ENCODE results near the gene SLC19A1. TPM values are rescaled to one million over a fixed set of nuclear protein-coding genes. Genes with fewer than 3 reads are reported as not detected.

The SLC19A1 gene
- total RNA-seq, 4 donors from 2014 or later = 1.5 to 8.6 (median 5.3) TPM

DNA sequence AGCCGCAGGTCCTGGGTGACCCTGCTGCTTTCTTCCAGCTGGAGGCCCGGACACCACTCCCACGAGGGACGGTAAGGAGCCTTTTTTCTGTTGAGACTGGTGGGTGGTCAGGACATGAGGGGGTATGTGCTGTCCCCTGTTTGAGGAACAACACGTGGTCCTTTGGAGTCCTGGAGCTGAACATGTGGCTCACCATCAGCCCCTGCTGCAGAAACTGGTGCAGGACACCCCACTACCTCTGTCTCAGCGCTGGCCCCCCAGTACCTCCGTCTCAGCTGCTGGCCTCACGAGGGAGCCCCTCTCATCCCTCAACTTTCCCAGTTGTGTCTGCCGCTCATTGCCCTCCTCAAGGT lies 34.7 kb downstream of the SLC19A1 start:
- WGBS, 2 donors (ENCODE audit: low coverage in 1 of 2) = 100% methylated on average over 1 of the region's 9 CpGs; no CpG with 5 or more reads in 1 of the 2 donors
- no peaks in the 10 kb centered on the region for H3K9me3 ChIP-seq
- no peaks in the 10 kb centered on the region for H3K4me1 ChIP-seq
- peaks cover 0 to 72% of the 10 kb centered on the region in 2 donors for H3K36me3 ChIP-seq
- H3K27me3 ChIP-seq = no peaks in the 10 kb centered on the region
- ATAC-seq = no peak
- TF ChIP-seq EP300 (IDR thresholded peaks at IDR 0.05) (no peak), POLR2A (IDR thresholded peaks at IDR 0.05) (no peak), POLR2AphosphoS5 (IDR thresholded peaks at IDR 0.05) (no peak)
- TF ChIP-seq, protein P1, sequence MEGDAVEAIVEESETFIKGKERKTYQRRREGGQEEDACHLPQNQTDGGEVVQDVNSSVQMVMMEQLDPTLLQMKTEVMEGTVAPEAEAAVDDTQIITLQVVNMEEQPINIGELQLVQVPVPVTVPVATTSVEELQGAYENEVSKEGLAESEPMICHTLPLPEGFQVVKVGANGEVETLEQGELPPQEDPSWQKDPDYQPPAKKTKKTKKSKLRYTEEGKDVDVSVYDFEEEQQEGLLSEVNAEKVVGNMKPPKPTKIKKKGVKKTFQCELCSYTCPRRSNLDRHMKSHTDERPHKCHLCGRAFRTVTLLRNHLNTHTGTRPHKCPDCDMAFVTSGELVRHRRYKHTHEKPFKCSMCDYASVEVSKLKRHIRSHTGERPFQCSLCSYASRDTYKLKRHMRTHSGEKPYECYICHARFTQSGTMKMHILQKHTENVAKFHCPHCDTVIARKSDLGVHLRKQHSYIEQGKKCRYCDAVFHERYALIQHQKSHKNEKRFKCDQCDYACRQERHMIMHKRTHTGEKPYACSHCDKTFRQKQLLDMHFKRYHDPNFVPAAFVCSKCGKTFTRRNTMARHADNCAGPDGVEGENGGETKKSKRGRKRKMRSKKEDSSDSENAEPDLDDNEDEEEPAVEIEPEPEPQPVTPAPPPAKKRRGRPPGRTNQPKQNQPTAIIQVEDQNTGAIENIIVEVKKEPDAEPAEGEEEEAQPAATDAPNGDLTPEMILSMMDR (IDR thresholded peaks at IDR 0.05) = no peak
- H3K27ac ChIP-seq = no peak overlapping the region
- H3K4me3 ChIP-seq = no peak overlapping the region

DNA sequence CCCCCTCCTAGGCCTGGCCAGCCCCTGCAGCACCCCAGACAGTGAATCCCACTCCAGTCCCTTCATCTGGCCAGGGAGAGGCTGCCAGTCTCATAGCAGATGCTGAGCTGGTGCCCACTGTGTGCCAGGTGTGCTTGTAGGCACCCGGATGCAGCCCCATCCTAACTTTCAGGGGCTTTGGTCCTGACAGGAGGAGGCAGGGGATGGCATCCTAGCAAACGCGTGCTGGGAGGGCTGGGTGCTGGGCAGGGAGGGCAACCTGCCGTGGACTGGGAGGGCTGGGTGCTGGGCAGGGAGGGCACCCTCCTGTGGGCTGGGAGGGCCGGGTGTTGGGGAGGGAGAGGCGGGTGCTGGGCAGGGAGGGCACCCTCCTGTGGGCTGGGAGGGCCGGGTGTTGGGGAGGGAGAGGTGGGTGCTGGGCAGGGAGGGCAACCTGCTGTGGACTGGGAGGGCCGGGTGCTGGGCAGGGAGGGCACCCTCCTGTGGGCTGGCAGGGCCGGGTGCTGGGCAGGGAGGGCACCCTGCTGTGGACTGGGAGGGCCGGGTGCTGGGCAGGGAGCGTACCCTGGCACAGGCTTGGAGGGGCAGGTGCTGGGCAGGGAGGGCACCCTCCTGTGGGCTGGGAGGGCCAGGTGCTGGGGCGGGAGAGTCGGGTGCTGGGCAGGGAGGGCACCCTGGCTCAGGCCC lies 35.3 kb downstream of the SLC19A1 start:
- 100% methylated on average over 1 of the region's 13 CpGs; no CpG with 5 or more reads in 1 of the 2 donors for WGBS, 2 donors (ENCODE audit: low coverage in 1 of 2)
- H3K36me3 ChIP-seq = peaks cover 0 to 66% of the 10 kb centered on the region in 2 donors
- no peak overlapping the region for H3K4me3 ChIP-seq
- no peak overlapping the region for H3K27ac ChIP-seq
- H3K4me1 ChIP-seq = no peaks in the 10 kb centered on the region
- no peak for TF ChIP-seq EP300 (IDR thresholded peaks at IDR 0.05)
- TF ChIP-seq POLR2A (IDR thresholded peaks at IDR 0.05) = no peak
- TF ChIP-seq POLR2AphosphoS5 (IDR thresholded peaks at IDR 0.05) = no peak
- TF ChIP-seq, protein P1 (IDR thresholded peaks at IDR 0.05) = no peak
- H3K9me3 ChIP-seq = no peaks in the 10 kb centered on the region
- no peak for ATAC-seq
- no peaks in the 10 kb centered on the region for H3K27me3 ChIP-seq

DNA sequence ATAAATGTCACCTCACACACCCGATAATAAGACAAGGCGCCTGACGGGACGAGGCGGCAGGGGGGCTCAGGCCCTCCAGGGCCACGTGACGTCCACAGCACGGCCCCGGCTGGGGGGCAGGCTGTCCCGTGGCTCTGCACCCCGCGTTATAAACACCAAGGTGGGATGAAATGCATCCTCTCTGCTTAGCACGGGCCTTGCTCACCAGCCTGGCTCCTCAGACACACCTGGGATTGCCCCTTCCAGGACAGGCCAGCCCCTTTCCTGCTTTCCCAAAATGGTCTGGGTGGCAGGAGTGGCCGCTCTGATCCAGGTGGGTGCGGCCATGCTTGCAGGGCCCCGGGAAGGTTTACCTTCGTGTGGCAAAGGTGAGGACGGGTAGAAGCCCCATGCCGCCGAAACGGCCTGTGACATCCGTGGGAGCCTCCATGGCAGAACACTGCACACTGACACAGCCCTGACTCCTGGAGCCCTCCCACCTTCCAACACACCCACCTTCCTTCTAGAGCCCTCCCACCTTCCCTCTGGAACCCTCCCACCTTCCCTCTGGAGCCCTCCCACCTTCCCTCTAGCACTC lies 35.9 kb downstream of the SLC19A1 start:
- Histone ChIP-seq H3K27ac (no peak overlapping the region), H3K36me3 (peaks cover 0 to 60% of the 10 kb centered on the region in 2 donors), H3K4me1 (no peaks in the 10 kb centered on the region), H3K9me3 (no peaks in the 10 kb centered on the region), H3K4me3 (no peak overlapping the region), H3K27me3 (no peaks in the 10 kb centered on the region)
- ATAC-seq = no peak
- 24 to 91% methylated on average over 5 to 9 of the region's 22 CpGs for WGBS, 2 donors (ENCODE audit: low coverage in 1 of 2)
- no peak for TF ChIP-seq EP300 (IDR thresholded peaks at IDR 0.05)
- TF ChIP-seq POLR2A (IDR thresholded peaks at IDR 0.05) = no peak
- TF ChIP-seq, protein P1 (IDR thresholded peaks at IDR 0.05) = no peak
- TF ChIP-seq POLR2AphosphoS5 (IDR thresholded peaks at IDR 0.05) = no peak

DNA sequence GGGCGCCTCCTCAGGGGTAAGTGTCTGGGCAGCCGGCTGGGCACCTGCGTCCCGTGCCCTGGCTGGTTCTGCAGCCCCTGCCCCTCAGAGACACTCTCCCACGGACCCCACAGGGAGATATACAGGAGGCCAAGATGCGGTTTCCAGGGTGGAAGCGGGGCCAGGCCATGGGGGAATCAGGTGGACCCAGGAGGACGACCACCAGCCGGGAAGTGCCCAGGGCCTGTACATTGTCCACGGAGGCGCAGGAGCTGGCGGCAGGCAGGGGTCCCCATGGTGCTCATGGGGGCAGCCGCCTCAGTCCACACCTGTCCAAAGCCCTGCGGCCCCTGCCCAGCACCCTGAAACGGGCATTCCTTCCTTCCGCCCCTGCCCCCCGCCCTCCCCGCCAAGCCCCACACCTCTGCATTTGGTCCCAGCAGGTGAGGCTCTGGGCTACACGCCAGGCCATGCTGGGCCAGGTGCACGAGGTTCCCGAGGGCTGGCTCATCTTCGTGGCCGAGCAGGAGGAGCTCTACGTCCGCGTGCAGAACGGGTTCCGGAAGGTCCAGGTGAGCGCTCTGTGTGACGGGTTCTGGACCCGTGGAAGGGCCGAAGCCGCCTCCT lies 36.7 kb downstream of the SLC19A1 start:
- H3K4me1 ChIP-seq = no peaks in the 10 kb centered on the region
- TF ChIP-seq POLR2A (IDR thresholded peaks at IDR 0.05) = no peak
- WGBS, 2 donors (ENCODE audit: low coverage in 1 of 2) = 84% methylated on average over 8 of the region's 33 CpGs; no CpG with 5 or more reads in 1 of the 2 donors
- ATAC-seq = no peak
- no peaks in the 10 kb centered on the region for H3K27me3 ChIP-seq
- peaks cover 0 to 54% of the 10 kb centered on the region in 2 donors for H3K36me3 ChIP-seq
- H3K9me3 ChIP-seq = no peaks in the 10 kb centered on the region
- H3K4me3 ChIP-seq = no peak overlapping the region
- H3K27ac ChIP-seq = no peak overlapping the region

DNA sequence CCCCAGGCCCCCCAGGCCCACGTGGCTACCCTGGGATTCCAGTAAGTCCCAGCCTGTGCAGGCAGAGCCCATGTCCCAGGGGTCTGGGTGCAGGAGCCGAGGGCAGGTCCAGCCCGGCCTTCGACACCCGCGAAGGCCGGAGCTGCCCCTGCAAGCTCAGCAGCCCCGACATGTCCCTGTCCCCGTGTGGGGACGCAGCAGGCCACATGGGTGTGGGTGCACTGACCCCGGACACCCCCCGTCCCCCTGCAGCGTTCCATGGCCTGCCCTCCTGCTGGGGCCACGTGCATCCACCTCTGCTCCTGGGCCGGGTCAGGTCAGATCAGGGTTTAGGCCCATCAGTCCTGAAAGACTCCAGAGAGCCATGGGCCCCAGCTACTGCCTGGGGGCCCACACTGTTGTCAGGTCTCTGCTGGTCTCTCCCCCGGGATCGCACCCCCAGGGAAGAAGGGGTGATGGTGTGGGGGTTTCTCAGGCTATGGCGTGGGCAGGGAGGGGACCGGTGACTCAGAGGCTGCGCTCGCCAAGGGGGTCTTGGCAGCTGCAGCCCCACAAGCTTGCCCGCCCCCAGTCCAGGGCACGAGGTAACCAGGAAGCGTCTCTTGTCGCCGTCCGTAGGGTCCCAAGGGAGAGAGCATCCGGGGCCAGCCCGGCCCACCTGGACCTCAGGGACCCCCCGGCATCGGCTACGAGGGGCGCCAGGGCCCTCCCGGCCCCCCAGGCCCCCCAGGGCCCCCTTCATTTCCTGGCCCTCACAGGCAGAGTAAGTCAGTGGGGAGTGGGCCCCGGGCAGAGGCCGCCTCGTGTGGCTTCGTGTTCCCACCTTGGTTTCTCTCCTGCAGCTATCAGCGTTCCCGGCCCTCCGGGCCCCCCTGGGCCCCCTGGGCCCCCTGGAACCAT lies 37.5 kb downstream of the SLC19A1 start:
- Histone ChIP-seq H3K9me3 (no peaks in the 10 kb centered on the region), H3K4me3 (no peak overlapping the region), H3K36me3 (peaks cover 0 to 47% of the 10 kb centered on the region in 2 donors), H3K27me3 (no peaks in the 10 kb centered on the region), H3K4me1 (no peaks in the 10 kb centered on the region), H3K27ac (no peak overlapping the region)
- no peak for TF ChIP-seq POLR2AphosphoS5 (IDR thresholded peaks at IDR 0.05)
- ATAC-seq = no peak
- WGBS, 2 donors (ENCODE audit: low coverage in 1 of 2) = no CpG with 5 or more reads among the region's 41 CpGs
